Chondrocyte (in vitro differentiated cells): ENCODE data around the gene TMEM176B. TPM values are rescaled to one million over a fixed set of nuclear protein-coding genes. Genes with fewer than 3 reads are reported as not detected.

Experiments
- DNase-seq: peaks from one replicate; pipeline ENCODE4 v3.0.0; 2021; ENCODE audit warnings: mixed read lengths, low spot score
- H3K27ac Mint-ChIP-seq: one replicate; pipeline ENCODE4 v1.8.0; 2021; ENCODE audit warnings: mild to moderate bottlenecking, moderate library complexity, mixed read lengths; ENCODE audit not compliant: unreplicated experiment
- H3K27me3 Mint-ChIP-seq: 2 replicates; pipeline ENCODE4 v1.8.0; 2021; ENCODE audit warnings: low read depth, mixed read lengths
- H3K36me3 Mint-ChIP-seq: 2 replicates; pipeline ENCODE4 v1.8.0; 2021; ENCODE audit warnings: low read depth, mixed read lengths
- H3K4me1 Mint-ChIP-seq: 2 replicates; pipeline ENCODE4 v1.8.0; 2021; ENCODE audit warnings: low read depth, mild to moderate bottlenecking, mixed read lengths
- H3K4me3 Mint-ChIP-seq: one replicate; pipeline ENCODE4 v1.8.0; 2021; ENCODE audit warnings: mild to moderate bottlenecking, moderate library complexity, mixed read lengths; ENCODE audit not compliant: unreplicated experiment
- H3K9me3 Mint-ChIP-seq: 2 replicates; pipeline ENCODE4 v1.8.0; 2021; ENCODE audit warnings: low read depth, mixed read lengths
- total RNA-seq: library from RNA; stranded (reverse); gene quantifications from 3 replicates; pipeline ENCODE4 v1.2.1, GENCODE V29; 2021
- TF ChIP-seq, protein P1 (sequence below): fragments of 200-600 bp; sonication (generic); IDR thresholded peaks from 2 replicates; pipeline ENCODE4 v1.5.0; 2021; ENCODE audit warnings: antibody characterized with exemption, mild to moderate bottlenecking, moderate library complexity

The TMEM176B gene
- total RNA-seq, 1 donor from 2014 or later, result 0.37 TPM

DNA sequence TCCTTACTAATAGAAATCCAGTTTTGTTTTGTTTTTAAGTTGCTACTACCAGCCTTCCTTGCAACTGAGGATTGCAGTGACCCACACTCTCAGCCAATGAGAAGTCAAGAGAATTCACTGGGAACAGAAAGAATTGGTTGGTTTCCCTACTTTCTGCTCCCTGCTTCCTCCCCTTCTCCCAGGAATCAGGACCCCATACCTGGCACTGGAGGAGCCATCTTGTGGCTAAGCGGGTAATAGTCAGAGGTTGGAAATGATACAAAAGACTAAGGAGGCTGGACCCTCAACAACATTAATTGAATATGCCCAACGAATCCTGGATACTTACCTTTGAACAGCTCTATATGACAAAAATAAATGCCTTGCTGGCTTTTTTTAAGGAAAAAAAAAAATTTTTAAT is 6.7 kb upstream of the TMEM176B start:
- no peak for DNase-seq
- H3K9me3 Mint-ChIP-seq, result peaks cover 17% of the 10 kb centered on the region
- TF ChIP-seq, protein P1, sequence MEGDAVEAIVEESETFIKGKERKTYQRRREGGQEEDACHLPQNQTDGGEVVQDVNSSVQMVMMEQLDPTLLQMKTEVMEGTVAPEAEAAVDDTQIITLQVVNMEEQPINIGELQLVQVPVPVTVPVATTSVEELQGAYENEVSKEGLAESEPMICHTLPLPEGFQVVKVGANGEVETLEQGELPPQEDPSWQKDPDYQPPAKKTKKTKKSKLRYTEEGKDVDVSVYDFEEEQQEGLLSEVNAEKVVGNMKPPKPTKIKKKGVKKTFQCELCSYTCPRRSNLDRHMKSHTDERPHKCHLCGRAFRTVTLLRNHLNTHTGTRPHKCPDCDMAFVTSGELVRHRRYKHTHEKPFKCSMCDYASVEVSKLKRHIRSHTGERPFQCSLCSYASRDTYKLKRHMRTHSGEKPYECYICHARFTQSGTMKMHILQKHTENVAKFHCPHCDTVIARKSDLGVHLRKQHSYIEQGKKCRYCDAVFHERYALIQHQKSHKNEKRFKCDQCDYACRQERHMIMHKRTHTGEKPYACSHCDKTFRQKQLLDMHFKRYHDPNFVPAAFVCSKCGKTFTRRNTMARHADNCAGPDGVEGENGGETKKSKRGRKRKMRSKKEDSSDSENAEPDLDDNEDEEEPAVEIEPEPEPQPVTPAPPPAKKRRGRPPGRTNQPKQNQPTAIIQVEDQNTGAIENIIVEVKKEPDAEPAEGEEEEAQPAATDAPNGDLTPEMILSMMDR, result no peak
- H3K27me3 Mint-ChIP-seq, result peaks cover 20% of the 10 kb centered on the region
- H3K4me1 Mint-ChIP-seq, result no peaks in the 10 kb centered on the region
- no peak overlapping the region for H3K27ac Mint-ChIP-seq
- H3K4me3 Mint-ChIP-seq, result no peak overlapping the region
- no peaks in the 10 kb centered on the region for H3K36me3 Mint-ChIP-seq

DNA sequence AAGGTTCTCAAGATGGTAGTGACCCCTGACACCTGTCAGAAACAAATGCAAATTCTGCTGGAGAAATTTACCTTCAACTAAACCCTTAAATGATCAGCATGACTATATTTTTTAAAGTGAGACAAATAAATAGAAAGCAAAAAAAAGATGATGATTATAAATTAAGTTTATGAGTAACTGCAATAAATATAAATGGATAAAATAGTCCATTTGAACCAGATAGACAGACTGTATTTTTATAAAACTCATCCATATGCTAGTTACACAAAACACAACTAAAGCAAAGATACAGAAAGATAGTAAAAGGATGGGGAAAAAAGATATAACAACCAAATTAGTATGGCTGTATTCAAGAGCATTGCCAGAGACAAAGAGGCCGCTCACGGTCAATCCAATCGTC is 6.3 kb upstream of the TMEM176B start:
- peaks cover 14% of the 10 kb centered on the region for H3K9me3 Mint-ChIP-seq
- H3K27ac Mint-ChIP-seq, result no peak overlapping the region
- no peaks in the 10 kb centered on the region for H3K36me3 Mint-ChIP-seq
- H3K4me3 Mint-ChIP-seq, result no peak overlapping the region
- no peaks in the 10 kb centered on the region for H3K4me1 Mint-ChIP-seq
- TF ChIP-seq, protein P1, result no peak
- H3K27me3 Mint-ChIP-seq, result peaks cover 22% of the 10 kb centered on the region
- DNase-seq, result no peak

DNA sequence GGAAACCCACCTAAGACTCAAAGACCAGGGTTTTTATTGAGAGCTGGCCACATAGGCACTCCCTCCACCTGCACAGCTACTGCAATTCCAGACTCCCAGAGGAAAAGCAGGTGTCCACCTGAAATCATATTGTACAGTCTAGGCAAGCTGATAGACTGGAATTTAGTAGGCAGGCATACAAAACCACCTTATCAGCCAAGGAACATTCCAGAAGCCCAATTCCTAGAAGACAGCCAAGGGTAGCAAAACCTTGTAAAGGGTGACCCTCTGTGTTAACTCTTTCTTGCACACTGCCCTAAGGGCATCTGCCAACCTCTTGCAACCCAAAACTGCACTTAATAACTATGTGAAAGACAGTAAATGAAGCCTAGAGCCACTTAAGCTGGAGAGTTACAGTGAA is 5.7 kb upstream of the TMEM176B start:
- Mint-ChIP-seq H3K27me3 (peaks cover 26% of the 10 kb centered on the region), H3K36me3 (no peaks in the 10 kb centered on the region), H3K4me1 (no peaks in the 10 kb centered on the region), H3K4me3 (no peak overlapping the region), H3K27ac (no peak overlapping the region), H3K9me3 (peaks cover 13% of the 10 kb centered on the region)
- DNase-seq, result no peak
- TF ChIP-seq, protein P1, result no peak

DNA sequence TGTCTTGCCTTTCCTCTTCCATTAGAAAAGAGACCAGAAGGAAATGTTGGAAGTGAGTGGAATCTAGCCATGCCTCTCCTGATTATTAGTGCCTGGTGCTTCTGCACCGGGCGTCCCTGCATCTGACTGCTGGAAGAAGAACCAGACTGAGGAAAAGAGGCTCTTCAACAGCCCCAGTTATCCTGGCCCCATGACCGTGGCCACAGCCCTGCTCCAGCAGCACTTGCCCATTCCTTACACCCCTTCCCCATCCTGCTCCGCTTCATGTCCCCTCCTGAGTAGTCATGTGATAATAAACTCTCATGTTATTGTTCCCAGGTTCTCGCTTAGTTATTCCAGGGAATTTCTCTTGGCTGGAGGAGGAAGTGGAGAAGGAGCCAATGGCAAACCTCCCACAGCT is 4.6 kb upstream of the TMEM176B start:
- Mint-ChIP-seq H3K27me3 (peaks cover 22% of the 10 kb centered on the region), H3K36me3 (no peaks in the 10 kb centered on the region), H3K9me3 (peaks cover 13% of the 10 kb centered on the region), H3K27ac (no peak overlapping the region), H3K4me3 (no peak overlapping the region), H3K4me1 (no peaks in the 10 kb centered on the region)
- DNase-seq, result no peak
- TF ChIP-seq, protein P1, result no peak

DNA sequence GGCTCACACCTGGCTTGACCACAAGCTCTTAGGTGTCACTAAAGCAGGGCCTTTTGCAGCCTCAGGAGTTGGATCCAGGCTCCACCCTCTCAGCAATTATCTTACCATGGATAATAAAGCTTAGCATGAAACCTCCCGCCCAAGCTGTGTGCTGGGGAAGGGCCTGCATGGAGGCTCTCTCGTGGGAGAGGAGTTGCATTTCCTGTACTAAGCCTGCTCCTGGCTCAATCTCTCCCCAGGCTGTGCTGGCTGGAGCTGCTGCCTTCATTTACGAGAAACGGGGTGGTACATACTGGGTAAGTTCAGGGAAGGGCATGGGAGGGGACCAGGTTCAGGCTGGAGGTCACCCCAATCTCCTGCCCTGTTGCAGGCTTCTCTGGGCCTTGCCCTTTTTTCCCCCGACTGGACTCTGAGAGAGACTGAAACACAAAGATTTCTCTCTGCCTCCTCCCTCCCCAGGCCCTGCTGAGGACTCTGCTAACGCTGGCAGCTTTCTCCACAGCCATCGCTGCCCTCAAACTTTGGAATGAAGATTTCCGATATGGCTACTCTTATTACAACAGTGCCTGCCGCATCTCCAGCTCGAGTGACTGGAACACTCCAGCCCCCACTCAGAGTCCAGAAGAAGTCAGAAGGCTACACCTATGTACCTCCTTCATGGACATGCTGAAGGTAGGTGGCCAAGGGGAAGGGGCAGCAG is 3.1 kb upstream of the TMEM176B start:
- Mint-ChIP-seq H3K36me3 (no peaks in the 10 kb centered on the region), H3K27me3 (peaks cover 35% of the 10 kb centered on the region), H3K27ac (no peak overlapping the region), H3K4me1 (no peaks in the 10 kb centered on the region), H3K9me3 (peaks cover 13% of the 10 kb centered on the region), H3K4me3 (no peak overlapping the region)
- TF ChIP-seq, protein P1, result no peak
- DNase-seq, result no peak
